HG03039 (cell line): ENCODE measurements around the gene WSB1.
"Not testable (repeated sequence)": the region's sequence is repeated elsewhere in the genome, so short reads cannot be mapped to it uniquely, and the experiment has no call there.

Source experiments
- ATAC-seq: cut with Tn5 transposase; IDR thresholded peaks from one replicate; pipeline ENCODE4 v1.9.1; 2021; ENCODE audit warnings: mild to moderate bottlenecking, moderate library complexity; ENCODE audit not compliant: unreplicated experiment

The WSB1 gene

GRCh38 chr17:27293898-27294688 lies at the start of gene WSB1:
Gene WSB1, plus strand, starts transcription at chr17:27294114. Its CDS starts 282 bp downstream, at chr17:27294396.
- ATAC-seq: peak; percentile 74

GRCh38 chr17:27244491-27245223 lies 49.3 kb upstream of the WSB1 start:
- ATAC-seq: no peak

- ATAC-seq: peak; percentile 78
Measured at GRCh38 chr17:27245230-27245696, 48.7 kb upstream of the WSB1 start.

GRCh38 chr17:27246537-27246936 lies 47.4 kb upstream of the WSB1 start:
- no peak for ATAC-seq

- no peak for ATAC-seq
Measured at GRCh38 chr17:27247071-27247957, 46.6 kb upstream of the WSB1 start.

GRCh38 chr17:27247958-27248342 lies 46.0 kb upstream of the WSB1 start:
- ATAC-seq: no peak

- not testable (repeated sequence) for ATAC-seq
Measured at GRCh38 chr17:27250791-27251190, 43.1 kb upstream of the WSB1 start.

- ATAC-seq: not testable (repeated sequence)
Measured at GRCh38 chr17:27254802-27255201, 39.1 kb upstream of the WSB1 start.

GRCh38 chr17:27256225-27257030 lies 37.5 kb upstream of the WSB1 start:
- ATAC-seq: no peak

- no peak for ATAC-seq
Measured at GRCh38 chr17:27257031-27257357, 36.9 kb upstream of the WSB1 start.

GRCh38 chr17:27259356-27259755 lies 34.6 kb upstream of the WSB1 start:
- ATAC-seq: no peak

GRCh38 chr17:27263386-27263785 lies 30.5 kb upstream of the WSB1 start:
- no peak for ATAC-seq

- ATAC-seq: no peak
Measured at GRCh38 chr17:27264068-27264812, 29.7 kb upstream of the WSB1 start.

GRCh38 chr17:27265333-27265732 lies 28.6 kb upstream of the WSB1 start:
- ATAC-seq: no peak

GRCh38 chr17:27266228-27266627 lies 27.7 kb upstream of the WSB1 start:
- ATAC-seq: no peak

GRCh38 chr17:27268394-27269085 lies 25.4 kb upstream of the WSB1 start:
- ATAC-seq: no peak

- ATAC-seq: no peak
Measured at GRCh38 chr17:27269201-27269600, 24.7 kb upstream of the WSB1 start.

GRCh38 chr17:27269974-27270373 lies 23.9 kb upstream of the WSB1 start:
- no peak for ATAC-seq

GRCh38 chr17:27276653-27277156 lies 17.2 kb upstream of the WSB1 start:
- ATAC-seq: no peak
